ENCODE results near the gene LSP1. TPM values are rescaled to one million over a fixed set of nuclear protein-coding genes. Genes with fewer than 3 reads are reported as not detected.

Gene LSP1
- total and polyA plus RNA-seq, 8 donors = 9.8 to 239 (median 58.9) TPM

GRCh38 chr11:1843098-1843473 is 9.8 kb upstream of the LSP1 start:
- peaks cover 0 to 48% (median 7%) of the 10 kb centered on the region in 4 donors for H3K4me1 ChIP-seq
- no peak overlapping the region for H3K27ac ChIP-seq
- no peak for DNase-seq
- no peak for TF ChIP-seq CTCF (IDR thresholded peaks at IDR 0.05)
- TF ChIP-seq EP300 (IDR thresholded peaks at IDR 0.05) = no peak
- TF ChIP-seq POLR2AphosphoS5 (IDR thresholded peaks at IDR 0.05) = no peak
- TF ChIP-seq POLR2A (IDR thresholded peaks at IDR 0.05) = no peak
- H3K9me3 ChIP-seq = no peaks in the 10 kb centered on the region
- H3K27me3 ChIP-seq = no peaks in the 10 kb centered on the region
- WGBS, 5 donors = 71 to 87% (median 77%) methylated on average over 10 to 11 of the region's 11 CpGs
- H3K36me3 ChIP-seq = no peaks in the 10 kb centered on the region
- no peak overlapping the region for H3K4me3 ChIP-seq
- intact Hi-C loops (cut with DNase I; ENCODE audit: low total_unique reads) = no loop called here

GRCh38 chr11:1843796-1844195 is 9.1 kb upstream of the LSP1 start:
- Histone ChIP-seq H3K36me3 (no peaks in the 10 kb centered on the region), H3K4me1 (peaks cover 0 to 47% (median 6%) of the 10 kb centered on the region in 4 donors), H3K27me3 (no peaks in the 10 kb centered on the region), H3K4me3 (no peak overlapping the region), H3K9me3 (no peaks in the 10 kb centered on the region), H3K27ac (peak overlapping the region; percentile 14 to 62 (median 52))
- TF ChIP-seq POLR2AphosphoS5 (IDR thresholded peaks at IDR 0.05) (no peak), POLR2A (IDR thresholded peaks at IDR 0.05) (no peak), EP300 (IDR thresholded peaks at IDR 0.05) (no peak), CTCF (IDR thresholded peaks at IDR 0.05) (no peak)
- intact Hi-C loops (cut with DNase I; ENCODE audit: low total_unique reads) = no loop called here
- WGBS, 5 donors = 72 to 89% (median 87%) methylated on average over 3 to 8 of the region's 8 CpGs
- DNase-seq = no peak

- Histone ChIP-seq H3K4me3 (peak overlapping the region in 2 of 4 donors; percentile 5 to 9), H3K4me1 (peaks cover 0 to 43% (median 6%) of the 10 kb centered on the region in 4 donors), H3K9me3 (no peaks in the 10 kb centered on the region), H3K27me3 (no peaks in the 10 kb centered on the region), H3K36me3 (no peaks in the 10 kb centered on the region), H3K27ac (peak overlapping the region; percentile 14 to 62 (median 52))
- DNase-seq = peak in 1 of 2 donors; percentile 69
- intact Hi-C loops (cut with DNase I; ENCODE audit: low total_unique reads) = no loop called here
- TF ChIP-seq POLR2A (IDR thresholded peaks at IDR 0.05) (no peak), POLR2AphosphoS5 (IDR thresholded peaks at IDR 0.05) (no peak), CTCF (IDR thresholded peaks at IDR 0.05) (no peak), EP300 (IDR thresholded peaks at IDR 0.05) (no peak)
- 35 to 51% (median 42%) methylated on average over 16 to 23 of the region's 23 CpGs for WGBS, 5 donors
These were observed 8.4 kb upstream of the LSP1 start for GRCh38 chr11:1844221-1845094.

GRCh38 chr11:1845095-1845429 is 7.8 kb upstream of the LSP1 start:
- 73 to 85% (median 75%) methylated on average over 1 of the region's 1 CpG for WGBS, 5 donors
- H3K27me3 ChIP-seq = no peaks in the 10 kb centered on the region
- no peak for TF ChIP-seq POLR2AphosphoS5 (IDR thresholded peaks at IDR 0.05)
- no peak for DNase-seq
- peak overlapping the region in 4 of 5 donors; percentile 14 to 62 (median 54) for H3K27ac ChIP-seq
- intact Hi-C loops (cut with DNase I; ENCODE audit: low total_unique reads) = no loop called here
- H3K9me3 ChIP-seq = no peaks in the 10 kb centered on the region
- H3K4me1 ChIP-seq = peaks cover 0 to 46% (median 6%) of the 10 kb centered on the region in 4 donors
- H3K36me3 ChIP-seq = no peaks in the 10 kb centered on the region
- no peak overlapping the region for H3K4me3 ChIP-seq

Data from stomach (tissue), 9 donors.